Measurements from ENCODE around the gene AIFM1.

GRCh38 chrX:130125091-130125874 is 40.4 kb downstream of the AIFM1 start:
- TF ChIP-seq USF2 (IDR thresholded peaks at IDR 0.05; ENCODE audit: borderline replicate concordance, low read depth, low read length) (no peak), EZH2phosphoT487 (IDR thresholded peaks at IDR 0.05; ENCODE audit: borderline replicate concordance, low read depth) (no peak), CTCF (IDR thresholded peaks at IDR 0.05) (no peak), FOXM1 (IDR thresholded peaks at IDR 0.05; ENCODE audit: low read depth) (no peak), RFX5 (IDR thresholded peaks at IDR 0.05; ENCODE audit: low read length) (no peak), EP300 (IDR thresholded peaks at IDR 0.05; ENCODE audit: borderline replicate concordance in 1 of 2, low read depth in 1 of 2, low read length in 1 of 2) (peak in 1 of 2 experiments; percentile 36; a peak in 1 of 4 replicates), POLR2AphosphoS5 (IDR thresholded peaks at IDR 0.05; ENCODE audit: low read depth, low read length) (no peak), USF1 (IDR thresholded peaks at IDR 0.05; ENCODE audit: borderline replicate concordance, low read depth) (no peak), MAX (IDR thresholded peaks at IDR 0.05; ENCODE audit: low read depth) (no peak), TAF1 (IDR thresholded peaks at IDR 0.05; ENCODE audit: borderline replicate concordance, low read depth, low read length) (no peak), RXRA (IDR thresholded peaks at IDR 0.05; ENCODE audit: borderline replicate concordance, low read depth) (no peak), MXI1 (IDR thresholded peaks at IDR 0.05; ENCODE audit: low read depth, low read length) (no peak; the same call in 1 of the 2 replicates), MEF2A (IDR thresholded peaks at IDR 0.05; ENCODE audit: borderline replicate concordance, low read depth) (no peak)
- TF ChIP-seq, protein P1, sequence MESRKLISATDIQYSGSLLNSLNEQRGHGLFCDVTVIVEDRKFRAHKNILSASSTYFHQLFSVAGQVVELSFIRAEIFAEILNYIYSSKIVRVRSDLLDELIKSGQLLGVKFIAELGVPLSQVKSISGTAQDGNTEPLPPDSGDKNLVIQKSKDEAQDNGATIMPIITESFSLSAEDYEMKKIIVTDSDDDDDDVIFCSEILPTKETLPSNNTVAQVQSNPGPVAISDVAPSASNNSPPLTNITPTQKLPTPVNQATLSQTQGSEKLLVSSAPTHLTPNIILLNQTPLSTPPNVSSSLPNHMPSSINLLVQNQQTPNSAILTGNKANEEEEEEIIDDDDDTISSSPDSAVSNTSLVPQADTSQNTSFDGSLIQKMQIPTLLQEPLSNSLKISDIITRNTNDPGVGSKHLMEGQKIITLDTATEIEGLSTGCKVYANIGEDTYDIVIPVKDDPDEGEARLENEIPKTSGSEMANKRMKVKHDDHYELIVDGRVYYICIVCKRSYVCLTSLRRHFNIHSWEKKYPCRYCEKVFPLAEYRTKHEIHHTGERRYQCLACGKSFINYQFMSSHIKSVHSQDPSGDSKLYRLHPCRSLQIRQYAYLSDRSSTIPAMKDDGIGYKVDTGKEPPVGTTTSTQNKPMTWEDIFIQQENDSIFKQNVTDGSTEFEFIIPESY (IDR thresholded peaks at IDR 0.05; ENCODE audit: borderline replicate concordance, low read depth), result no peak
